HepG2 (cell line): ENCODE data around the gene SLC50A1. TPM values are rescaled to one million over a fixed set of nuclear protein-coding genes. Genes with fewer than 3 reads are reported as not detected.

ENCODE experiments used
- DPF2 ChIP-seq: sonication (generic); formaldehyde crosslinking; IDR thresholded peaks from 2 replicates; pipeline ENCODE4 v1.4.0; 2020; ENCODE audit warnings: mild to moderate bottlenecking, low read depth, missing genetic modification reagents, borderline replicate concordance
- EEA1 ChIP-seq: sonication (generic); formaldehyde crosslinking; IDR thresholded peaks from 2 replicates; pipeline ENCODE4 v1.5.1; 2020; ENCODE audit warnings: mild to moderate bottlenecking, missing genetic modification reagents, borderline replicate concordance
- ISX ChIP-seq: sonication (generic); formaldehyde crosslinking; conservative IDR thresholded peaks from 2 replicates; pipeline ENCODE4 v1.5.0; 2020; ENCODE audit warnings: missing genetic modification reagents
- KLF6 ChIP-seq: IDR thresholded peaks from 2 replicates; pipeline ENCODE4 v1.8.0; 2016; ENCODE audit warnings: missing biosample characterization, missing genetic modification reagents
- KMT2A ChIP-seq: sonication (generic); formaldehyde crosslinking; IDR thresholded peaks from 2 replicates; pipeline ENCODE4 v1.4.0; 2020; ENCODE audit warnings: missing genetic modification reagents
- MED13 ChIP-seq: sonication (generic); formaldehyde crosslinking; IDR thresholded peaks from 2 replicates; pipeline ENCODE4 v1.5.0; 2020; ENCODE audit warnings: missing genetic modification reagents
- MIER2 ChIP-seq: IDR thresholded peaks from 2 replicates; pipeline ENCODE4 v1.6.1; 2016; ENCODE audit warnings: missing biosample characterization, missing genetic modification reagents
- MIER3 ChIP-seq: IDR thresholded peaks from 2 replicates; pipeline ENCODE4 v1.6.1; 2016; ENCODE audit warnings: missing compliant biosample characterization, borderline replicate concordance
- NFE2L2 ChIP-seq: fragments of 150-350 bp; IDR thresholded peaks from 2 replicates; pipeline ENCODE4 v1.6.1; 2014; ENCODE audit warnings: low read length
- POLR2AphosphoS5 ChIP-seq: IDR thresholded peaks from 2 replicates; pipeline ENCODE4 v1.6.1; 2012; ENCODE audit warnings: low read depth, low read length
- RFXANK ChIP-seq: IDR thresholded peaks from 2 replicates; pipeline ENCODE4 v1.6.1; 2016
- SAP130 ChIP-seq: IDR thresholded peaks from 2 replicates; pipeline ENCODE4 v1.6.1; 2016; ENCODE audit warnings: low read depth
- SMYD3 ChIP-seq: sonication (generic); formaldehyde crosslinking; IDR thresholded peaks from 2 replicates; pipeline ENCODE4 v1.8.1; 2023; ENCODE audit warnings: mild to moderate bottlenecking, missing genetic modification reagents
- ZNF138 ChIP-seq: sonication (generic); formaldehyde crosslinking; IDR thresholded peaks from 2 replicates; pipeline ENCODE4 v1.5.0; 2020; ENCODE audit warnings: mild to moderate bottlenecking, low read depth, missing genetic modification reagents
- ZNF33B ChIP-seq: sonication (generic); formaldehyde crosslinking; IDR thresholded peaks from 2 replicates; pipeline ENCODE4 v1.5.1; 2020; ENCODE audit warnings: mild to moderate bottlenecking, missing genetic modification reagents
- ZNF382 ChIP-seq: sonication (generic); formaldehyde crosslinking; IDR thresholded peaks from 2 replicates; pipeline ENCODE4 v1.5.0; 2020; ENCODE audit warnings: missing genetic modification reagents, mild to moderate bottlenecking, borderline replicate concordance
- ZNF546 ChIP-seq: sonication (generic); formaldehyde crosslinking; conservative IDR thresholded peaks from 2 replicates; pipeline ENCODE4 v1.8.1; 2023; ENCODE audit warnings: mild to moderate bottlenecking, missing genetic modification reagents
- ZNF550 ChIP-seq: sonication (generic); formaldehyde crosslinking; IDR thresholded peaks from 2 replicates; pipeline ENCODE4 v1.4.0; 2020; ENCODE audit warnings: mild to moderate bottlenecking, missing genetic modification reagents, borderline replicate concordance
- ZNF709 ChIP-seq: sonication (generic); formaldehyde crosslinking; IDR thresholded peaks from 2 replicates; pipeline ENCODE4 v1.5.0; 2020; ENCODE audit warnings: mild to moderate bottlenecking, missing genetic modification reagents
- ZNF83 ChIP-seq: sonication (generic); formaldehyde crosslinking; IDR thresholded peaks from 2 replicates; pipeline ENCODE4 v1.4.0; 2020; ENCODE audit warnings: missing genetic modification reagents, mild to moderate bottlenecking, borderline replicate concordance
- polyA plus RNA-seq, 8 experiments: library from polyadenylated mRNA; depleted of rRNA in 3 of 8; stranded (reverse) in 7 of 8; unstranded in 1 of 8; fragments of >200 nt; fragmentation: Illumina TruSeq in 4 of 8; extraction: Trizol in 4 of 8; gene quantifications; 2 replicates each; pipeline versions ENCODE4 v1.2.1 to v1.2.3, GENCODE V29; 2011 to 2016; ENCODE audit warnings: low read depth in 4 of 8, missing spikeins in 1 of 8, mixed read lengths in 1 of 8; ENCODE audit not compliant: insufficient read depth in 1 of 8
- total RNA-seq, 5 experiments: library from RNA; depleted of rRNA; stranded (reverse); fragments of >200 nt; fragmentation: Illumina TruSeq; extraction: Trizol; gene quantifications; 2 replicates each; pipeline ENCODE4 v1.2.3, GENCODE V29; 2016; ENCODE audit warnings: low read depth in 1 of 5
- TF ChIP-seq, protein P1 (sequence below): sonication (generic); formaldehyde crosslinking; conservative IDR thresholded peaks from 2 replicates; pipeline ENCODE4 v1.8.0; 2022; ENCODE audit warnings: mild to moderate bottlenecking, moderate library complexity, missing genetic modification reagents
- TF ChIP-seq, protein P2 (sequence below): sonication (generic); formaldehyde crosslinking; conservative IDR thresholded peaks from 2 replicates; pipeline ENCODE4 v1.8.0; 2022; ENCODE audit warnings: missing genetic modification reagents
- TF ChIP-seq, protein P3 (sequence below): IDR thresholded peaks from 2 replicates; pipeline ENCODE4 v1.6.1; 2016; ENCODE audit warnings: low read depth, missing genetic modification reagents, missing compliant biosample characterization

Gene SLC50A1
- total and polyA plus RNA-seq, 2 of the 13 experiments (the other 11 are each of a cell fraction or from before 2014, with no cell fraction given): 22.5 to 46.8 TPM

DNA sequence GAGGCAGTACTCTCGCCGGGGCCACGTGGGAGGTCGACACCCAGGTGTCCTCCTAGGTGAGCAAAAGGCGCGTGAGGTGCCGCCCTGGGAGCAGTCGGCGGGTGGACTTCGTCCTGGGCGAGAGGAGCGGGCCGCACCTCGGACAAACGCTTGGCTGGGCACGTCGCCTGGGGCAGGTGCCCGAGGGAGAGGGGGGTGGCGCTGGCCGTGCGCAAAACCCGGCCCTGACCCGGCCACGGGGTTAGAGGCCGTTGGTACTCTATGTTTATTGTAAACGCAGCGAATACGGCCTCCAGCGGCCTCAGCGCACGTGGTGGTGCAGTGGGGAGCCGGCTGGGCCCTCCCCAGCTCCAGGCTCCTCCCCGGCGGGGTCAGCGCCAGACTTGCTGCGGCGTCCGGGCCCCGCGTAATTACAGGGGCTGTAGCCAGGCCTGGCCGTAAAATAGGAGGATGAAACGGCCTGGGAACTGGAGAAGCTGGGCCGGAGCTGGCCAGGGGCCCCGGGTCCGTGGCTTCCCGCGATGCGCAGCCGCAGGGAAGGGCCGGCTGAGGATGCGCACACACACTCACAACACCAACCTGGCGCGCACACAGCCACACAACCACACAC lies 9.6 kb upstream of the SLC50A1 start (continued):
- peak; percentile 76; the same call in 1 of the 2 replicates for TF ChIP-seq EEA1 (CRISPR knock-in tag)
- TF ChIP-seq, protein P1, sequence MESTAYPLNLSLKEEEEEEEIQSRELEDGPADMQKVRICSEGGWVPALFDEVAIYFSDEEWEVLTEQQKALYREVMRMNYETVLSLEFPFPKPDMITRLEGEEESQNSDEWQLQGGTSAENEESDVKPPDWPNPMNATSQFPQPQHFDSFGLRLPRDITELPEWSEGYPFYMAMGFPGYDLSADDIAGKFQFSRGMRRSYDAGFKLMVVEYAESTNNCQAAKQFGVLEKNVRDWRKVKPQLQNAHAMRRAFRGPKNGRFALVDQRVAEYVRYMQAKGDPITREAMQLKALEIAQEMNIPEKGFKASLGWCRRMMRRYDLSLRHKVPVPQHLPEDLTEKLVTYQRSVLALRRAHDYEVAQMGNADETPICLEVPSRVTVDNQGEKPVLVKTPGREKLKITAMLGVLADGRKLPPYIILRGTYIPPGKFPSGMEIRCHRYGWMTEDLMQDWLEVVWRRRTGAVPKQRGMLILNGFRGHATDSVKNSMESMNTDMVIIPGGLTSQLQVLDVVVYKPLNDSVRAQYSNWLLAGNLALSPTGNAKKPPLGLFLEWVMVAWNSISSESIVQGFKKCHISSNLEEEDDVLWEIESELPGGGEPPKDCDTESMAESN (CRISPR knock-in tag): peak; percentile 77
- TF ChIP-seq ZNF550: no peak
- peak; percentile 67 for TF ChIP-seq ZNF33B (CRISPR knock-in tag)
- TF ChIP-seq POLR2AphosphoS5: no peak; the same call in 1 of the 2 replicates
- TF ChIP-seq, protein P2, sequence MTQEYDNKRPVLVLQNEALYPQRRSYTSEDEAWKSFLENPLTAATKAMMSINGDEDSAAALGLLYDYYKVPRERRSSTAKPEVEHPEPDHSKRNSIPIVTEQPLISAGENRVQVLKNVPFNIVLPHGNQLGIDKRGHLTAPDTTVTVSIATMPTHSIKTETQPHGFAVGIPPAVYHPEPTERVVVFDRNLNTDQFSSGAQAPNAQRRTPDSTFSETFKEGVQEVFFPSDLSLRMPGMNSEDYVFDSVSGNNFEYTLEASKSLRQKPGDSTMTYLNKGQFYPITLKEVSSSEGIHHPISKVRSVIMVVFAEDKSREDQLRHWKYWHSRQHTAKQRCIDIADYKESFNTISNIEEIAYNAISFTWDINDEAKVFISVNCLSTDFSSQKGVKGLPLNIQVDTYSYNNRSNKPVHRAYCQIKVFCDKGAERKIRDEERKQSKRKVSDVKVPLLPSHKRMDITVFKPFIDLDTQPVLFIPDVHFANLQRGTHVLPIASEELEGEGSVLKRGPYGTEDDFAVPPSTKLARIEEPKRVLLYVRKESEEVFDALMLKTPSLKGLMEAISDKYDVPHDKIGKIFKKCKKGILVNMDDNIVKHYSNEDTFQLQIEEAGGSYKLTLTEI (CRISPR knock-in tag): no peak
- no peak; the same call in 1 of the 2 replicates for TF ChIP-seq ZNF83
- TF ChIP-seq ZNF382: no peak
- TF ChIP-seq NFE2L2: no peak
- peak; percentile 61; the same call in 1 of the 2 replicates for TF ChIP-seq DPF2 (CRISPR knock-in tag)
- TF ChIP-seq ISX (CRISPR knock-in tag): no peak
- TF ChIP-seq RFXANK: no peak
- TF ChIP-seq MIER2: peak; percentile 83
- TF ChIP-seq, protein P3, sequence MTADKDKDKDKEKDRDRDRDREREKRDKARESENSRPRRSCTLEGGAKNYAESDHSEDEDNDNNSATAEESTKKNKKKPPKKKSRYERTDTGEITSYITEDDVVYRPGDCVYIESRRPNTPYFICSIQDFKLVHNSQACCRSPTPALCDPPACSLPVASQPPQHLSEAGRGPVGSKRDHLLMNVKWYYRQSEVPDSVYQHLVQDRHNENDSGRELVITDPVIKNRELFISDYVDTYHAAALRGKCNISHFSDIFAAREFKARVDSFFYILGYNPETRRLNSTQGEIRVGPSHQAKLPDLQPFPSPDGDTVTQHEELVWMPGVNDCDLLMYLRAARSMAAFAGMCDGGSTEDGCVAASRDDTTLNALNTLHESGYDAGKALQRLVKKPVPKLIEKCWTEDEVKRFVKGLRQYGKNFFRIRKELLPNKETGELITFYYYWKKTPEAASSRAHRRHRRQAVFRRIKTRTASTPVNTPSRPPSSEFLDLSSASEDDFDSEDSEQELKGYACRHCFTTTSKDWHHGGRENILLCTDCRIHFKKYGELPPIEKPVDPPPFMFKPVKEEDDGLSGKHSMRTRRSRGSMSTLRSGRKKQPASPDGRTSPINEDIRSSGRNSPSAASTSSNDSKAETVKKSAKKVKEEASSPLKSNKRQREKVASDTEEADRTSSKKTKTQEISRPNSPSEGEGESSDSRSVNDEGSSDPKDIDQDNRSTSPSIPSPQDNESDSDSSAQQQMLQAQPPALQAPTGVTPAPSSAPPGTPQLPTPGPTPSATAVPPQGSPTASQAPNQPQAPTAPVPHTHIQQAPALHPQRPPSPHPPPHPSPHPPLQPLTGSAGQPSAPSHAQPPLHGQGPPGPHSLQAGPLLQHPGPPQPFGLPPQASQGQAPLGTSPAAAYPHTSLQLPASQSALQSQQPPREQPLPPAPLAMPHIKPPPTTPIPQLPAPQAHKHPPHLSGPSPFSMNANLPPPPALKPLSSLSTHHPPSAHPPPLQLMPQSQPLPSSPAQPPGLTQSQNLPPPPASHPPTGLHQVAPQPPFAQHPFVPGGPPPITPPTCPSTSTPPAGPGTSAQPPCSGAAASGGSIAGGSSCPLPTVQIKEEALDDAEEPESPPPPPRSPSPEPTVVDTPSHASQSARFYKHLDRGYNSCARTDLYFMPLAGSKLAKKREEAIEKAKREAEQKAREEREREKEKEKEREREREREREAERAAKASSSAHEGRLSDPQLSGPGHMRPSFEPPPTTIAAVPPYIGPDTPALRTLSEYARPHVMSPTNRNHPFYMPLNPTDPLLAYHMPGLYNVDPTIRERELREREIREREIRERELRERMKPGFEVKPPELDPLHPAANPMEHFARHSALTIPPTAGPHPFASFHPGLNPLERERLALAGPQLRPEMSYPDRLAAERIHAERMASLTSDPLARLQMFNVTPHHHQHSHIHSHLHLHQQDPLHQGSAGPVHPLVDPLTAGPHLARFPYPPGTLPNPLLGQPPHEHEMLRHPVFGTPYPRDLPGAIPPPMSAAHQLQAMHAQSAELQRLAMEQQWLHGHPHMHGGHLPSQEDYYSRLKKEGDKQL (CRISPR knock-in tag): 0 out of 2 replicates have a peak, but pooled peaks have one; percentile 75
- peak; percentile 97 for TF ChIP-seq SAP130 (CRISPR knock-in tag)
- peak; percentile 93; the same call in 1 of the 2 replicates for TF ChIP-seq ZNF138 (CRISPR knock-in tag)
- TF ChIP-seq MED13 (CRISPR knock-in tag): peak; percentile 91
- TF ChIP-seq SMYD3 (CRISPR knock-in tag): peak; percentile 98
- TF ChIP-seq ZNF546 (CRISPR knock-in tag): 0 out of 2 replicates have a peak, but pooled peaks have one; percentile 29
- peak; percentile 97 for TF ChIP-seq ZNF709 (CRISPR knock-in tag)
- TF ChIP-seq KLF6 (CRISPR knock-in tag): peak; percentile 70
- peak; percentile 56 for TF ChIP-seq MIER3 (CRISPR knock-in tag)
- no peak; the same call in 1 of the 2 replicates for TF ChIP-seq KMT2A (CRISPR knock-in tag)
